ENCODE results near the gene NAV2. TPM values are rescaled to one million over a fixed set of nuclear protein-coding genes. Genes with fewer than 3 reads are reported as not detected.

Gene NAV2
- total and polyA plus RNA-seq, 2 donors from 2014 or later = 5.9 to 37.7 TPM

GRCh38 chr11:20035701-20036601 is 323.3 kb downstream of the NAV2 start:
- FAIRE-seq = no peak
- no peak overlapping the region for H3K4me3 ChIP-seq (ENCODE audit: low read length in 3 of 3)
- no peaks in the 10 kb centered on the region for H3K9me3 ChIP-seq (ENCODE audit: control insufficient read depth in 2 of 3, insufficient read depth in 1 of 3, low read length in 3 of 3)
- intact Hi-C loops (cut with DNase I) = no loop called here
- peak in 1 of 5 donors; percentile 51 for DNase-seq
- peaks cover 0 to 2% (median 0%) of the 10 kb centered on the region in 3 donors for H3K36me3 ChIP-seq (ENCODE audit: control insufficient read depth in 2 of 3, insufficient read depth in 3 of 3, low read length in 3 of 3)
- TF ChIP-seq, protein P1, sequence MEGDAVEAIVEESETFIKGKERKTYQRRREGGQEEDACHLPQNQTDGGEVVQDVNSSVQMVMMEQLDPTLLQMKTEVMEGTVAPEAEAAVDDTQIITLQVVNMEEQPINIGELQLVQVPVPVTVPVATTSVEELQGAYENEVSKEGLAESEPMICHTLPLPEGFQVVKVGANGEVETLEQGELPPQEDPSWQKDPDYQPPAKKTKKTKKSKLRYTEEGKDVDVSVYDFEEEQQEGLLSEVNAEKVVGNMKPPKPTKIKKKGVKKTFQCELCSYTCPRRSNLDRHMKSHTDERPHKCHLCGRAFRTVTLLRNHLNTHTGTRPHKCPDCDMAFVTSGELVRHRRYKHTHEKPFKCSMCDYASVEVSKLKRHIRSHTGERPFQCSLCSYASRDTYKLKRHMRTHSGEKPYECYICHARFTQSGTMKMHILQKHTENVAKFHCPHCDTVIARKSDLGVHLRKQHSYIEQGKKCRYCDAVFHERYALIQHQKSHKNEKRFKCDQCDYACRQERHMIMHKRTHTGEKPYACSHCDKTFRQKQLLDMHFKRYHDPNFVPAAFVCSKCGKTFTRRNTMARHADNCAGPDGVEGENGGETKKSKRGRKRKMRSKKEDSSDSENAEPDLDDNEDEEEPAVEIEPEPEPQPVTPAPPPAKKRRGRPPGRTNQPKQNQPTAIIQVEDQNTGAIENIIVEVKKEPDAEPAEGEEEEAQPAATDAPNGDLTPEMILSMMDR (IDR thresholded peaks at IDR 0.05; ENCODE audit: borderline replicate concordance, extremely low read depth, insufficient read depth) = no peak
- H3K4me1 ChIP-seq (ENCODE audit: control insufficient read depth in 2 of 3, insufficient read depth in 2 of 3, low read depth in 1 of 3, low read length in 3 of 3) = peaks cover 7 to 24% (median 11%) of the 10 kb centered on the region in 3 donors
- H3K9ac ChIP-seq (ENCODE audit: low read length in 3 of 3) = no peak overlapping the region
- peak overlapping the region; percentile 33 to 60 for H3K27ac ChIP-seq (ENCODE audit: low read depth in 2 of 2, low read length in 2 of 2)
- no peaks in the 10 kb centered on the region for H3K27me3 ChIP-seq (ENCODE audit: control insufficient read depth, insufficient read depth, low read length)

GRCh38 chr11:20036626-20037335 is 324.1 kb downstream of the NAV2 start:
- Histone ChIP-seq H3K27me3 (ENCODE audit: control insufficient read depth, insufficient read depth, low read length) (no peaks in the 10 kb centered on the region), H3K27ac (ENCODE audit: low read depth in 2 of 2, low read length in 2 of 2) (peak overlapping the region in 1 of 2 donors; percentile 10), H3K9ac (ENCODE audit: low read length in 3 of 3) (no peak overlapping the region), H3K4me3 (ENCODE audit: low read length in 3 of 3) (no peak overlapping the region), H3K9me3 (ENCODE audit: control insufficient read depth in 2 of 3, insufficient read depth in 1 of 3, low read length in 3 of 3) (no peaks in the 10 kb centered on the region), H3K4me1 (ENCODE audit: control insufficient read depth in 2 of 3, insufficient read depth in 2 of 3, low read depth in 1 of 3, low read length in 3 of 3) (peaks cover 5 to 21% (median 8%) of the 10 kb centered on the region in 3 donors), H3K36me3 (ENCODE audit: control insufficient read depth in 2 of 3, insufficient read depth in 3 of 3, low read length in 3 of 3) (peaks cover 0 to 2% (median 0%) of the 10 kb centered on the region in 3 donors)
- TF ChIP-seq, protein P1 (IDR thresholded peaks at IDR 0.05; ENCODE audit: borderline replicate concordance, extremely low read depth, insufficient read depth) = no peak
- peak in 2 of 5 donors; percentile 56 to 68 for DNase-seq
- intact Hi-C loops (cut with DNase I) = no loop called here
- no peak for FAIRE-seq

DNA sequence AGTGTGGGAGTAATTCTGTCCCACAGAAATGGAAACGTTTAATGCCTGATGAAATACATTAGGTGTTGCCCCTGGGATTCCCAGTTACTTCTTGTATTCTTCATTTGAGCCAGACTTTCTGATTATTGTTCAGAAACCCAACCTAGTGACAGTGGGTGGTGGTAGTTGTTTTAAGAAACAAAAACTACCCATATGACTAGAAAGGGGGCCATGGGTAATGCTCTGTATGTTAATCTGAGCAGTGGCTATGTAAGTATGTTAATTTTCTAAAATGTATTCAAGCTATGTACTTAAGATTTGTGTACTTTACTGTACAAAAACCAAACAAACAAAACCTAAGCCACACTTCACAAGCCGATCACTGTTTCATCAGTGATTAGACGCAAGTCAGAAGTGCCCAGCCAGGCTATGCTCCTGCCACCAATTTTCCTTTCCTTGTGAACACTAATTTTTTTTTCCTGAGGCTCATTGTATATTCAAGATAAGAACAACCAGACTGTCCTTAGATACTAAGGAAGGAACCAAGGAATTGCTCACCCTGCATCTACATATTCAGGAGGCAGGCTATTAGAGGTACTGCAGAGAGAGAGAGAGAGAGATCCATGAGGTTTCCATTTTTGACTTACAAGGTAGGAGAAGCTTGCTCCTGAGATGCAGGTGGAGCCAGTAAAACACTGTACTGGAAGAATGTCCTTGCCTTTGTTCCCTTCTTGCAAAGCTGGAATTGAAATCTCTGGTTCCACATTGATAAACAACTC is 324.9 kb downstream of the NAV2 start:
- FAIRE-seq = no peak

More for the DNA sequence above, 324.9 kb downstream of the NAV2 start:
- Histone ChIP-seq H3K36me3 (ENCODE audit: control insufficient read depth in 2 of 3, insufficient read depth in 3 of 3, low read length in 3 of 3) (peaks cover 0 to 2% (median 0%) of the 10 kb centered on the region in 3 donors), H3K27ac (ENCODE audit: low read depth in 2 of 2, low read length in 2 of 2) (peak overlapping the region in 1 of 2 donors; percentile 17), H3K9ac (ENCODE audit: low read length in 3 of 3) (no peak overlapping the region), H3K4me3 (ENCODE audit: low read length in 3 of 3) (no peak overlapping the region), H3K27me3 (ENCODE audit: control insufficient read depth, insufficient read depth, low read length) (no peaks in the 10 kb centered on the region), H3K4me1 (ENCODE audit: control insufficient read depth in 2 of 3, insufficient read depth in 2 of 3, low read depth in 1 of 3, low read length in 3 of 3) (peaks cover 5 to 24% (median 8%) of the 10 kb centered on the region in 3 donors), H3K9me3 (ENCODE audit: control insufficient read depth in 2 of 3, insufficient read depth in 1 of 3, low read length in 3 of 3) (no peaks in the 10 kb centered on the region)
- TF ChIP-seq, protein P1 (IDR thresholded peaks at IDR 0.05; ENCODE audit: borderline replicate concordance, extremely low read depth, insufficient read depth) = no peak
- intact Hi-C loops (cut with DNase I) = no loop called here
- DNase-seq = no peak

Data from kidney (tissue), 14 donors.